H1 (cell line): ENCODE measurements around the gene OSBPL2. TPM values are rescaled to one million over a fixed set of nuclear protein-coding genes. Genes with fewer than 3 reads are reported as not detected.

Experiments
- ASH2L ChIP-seq: fragments of 200-600, 300-600 bp; sonication (generic); IDR thresholded peaks from one replicate; pipeline ENCODE4 v1.7.1; 2017; ENCODE audit warnings: low read length
- ATF2 ChIP-seq: IDR thresholded peaks from 2 replicates; pipeline ENCODE4 v1.6.1; 2012; ENCODE audit warnings: low read length, inconsistent platforms
- CHD2 ChIP-seq: IDR thresholded peaks from 2 replicates; pipeline ENCODE4 v1.6.1; 2012; ENCODE audit warnings: low read length, improper control_type of control experiment
- EGR1 ChIP-seq: IDR thresholded peaks from 2 replicates; pipeline ENCODE4 v1.6.1; 2011; ENCODE audit warnings: low read depth, low read length, borderline replicate concordance
- EP300 ChIP-seq, 2 experiments: IDR thresholded peaks; 1 replicate in 1 of 2; 2 replicates in 1 of 2; pipeline ENCODE4 v1.6.1; 2011 to 2012; ENCODE audit warnings: low read depth in 2 of 2, low read length in 2 of 2, mild to moderate bottlenecking in 2 of 2, borderline replicate concordance in 1 of 2, inconsistent platforms in 1 of 2, moderate library complexity in 1 of 2
- HDAC6 ChIP-seq: IDR thresholded peaks from one replicate; pipeline ENCODE4 v1.7.1; 2012; ENCODE audit warnings: low read depth, mild to moderate bottlenecking, inconsistent platforms, low read length, moderate library complexity
- JUN ChIP-seq: IDR thresholded peaks from 2 replicates; pipeline ENCODE4 v1.6.1; 2011; ENCODE audit warnings: low read depth, mild to moderate bottlenecking, improper control_type of control experiment, low read length
- JUND ChIP-seq: IDR thresholded peaks from 2 replicates; pipeline ENCODE4 v1.6.1; 2011; ENCODE audit warnings: mild to moderate bottlenecking, improper control_type of control experiment, low read length
- KDM4A ChIP-seq: IDR thresholded peaks from one replicate; pipeline ENCODE4 v1.7.1; 2012; ENCODE audit warnings: low read depth, mild to moderate bottlenecking, moderate library complexity, low read length, inconsistent platforms; ENCODE audit not compliant: severe bottlenecking
- POLR2A ChIP-seq, 2 experiments: IDR thresholded peaks; 1 replicate in 1 of 2; 2 replicates in 1 of 2; pipeline ENCODE4 v1.6.1; 2011; ENCODE audit warnings: low read depth in 2 of 2, low read length in 2 of 2, mild to moderate bottlenecking in 2 of 2; ENCODE audit errors: control extremely low read depth in 1 of 2
- RXRA ChIP-seq: IDR thresholded peaks from 2 replicates; pipeline ENCODE4 v1.6.1; 2011; ENCODE audit warnings: low read depth, mild to moderate bottlenecking, low read length, moderate library complexity; ENCODE audit not compliant: insufficient read depth
- SAP30 ChIP-seq: fragments of 300-600 bp; sonication (generic); IDR thresholded peaks from 2 replicates; pipeline ENCODE4 v1.7.1; 2012; ENCODE audit warnings: low read length, moderate library complexity, mild to moderate bottlenecking, inconsistent platforms; ENCODE audit not compliant: insufficient read depth, insufficient replicate concordance
- SIN3A ChIP-seq, 2 experiments: IDR thresholded peaks in 1 of 2; conservative IDR thresholded peaks in 1 of 2; 2 replicates each; pipeline ENCODE4 v1.6.1; 2011 to 2012; ENCODE audit warnings: low read length in 2 of 2, improper control_type of control experiment in 1 of 2, low read depth in 1 of 2, mild to moderate bottlenecking in 1 of 2
- SIX5 ChIP-seq: IDR thresholded peaks from 2 replicates; pipeline ENCODE4 v1.6.1; 2011; ENCODE audit warnings: mild to moderate bottlenecking, low read depth, low read length
- SP2 ChIP-seq: IDR thresholded peaks from 2 replicates; pipeline ENCODE4 v1.6.1; 2012; ENCODE audit warnings: mild to moderate bottlenecking, low read length, inconsistent platforms
- SP4 ChIP-seq: IDR thresholded peaks from 2 replicates; pipeline ENCODE4 v1.6.1; 2012; ENCODE audit warnings: low read length, inconsistent platforms
- TAF7 ChIP-seq: optimal IDR thresholded peaks from 2 replicates; pipeline ENCODE3; 2011; ENCODE audit warnings: low read depth, mild to moderate bottlenecking, inconsistent platforms, low read length, moderate library complexity, borderline replicate concordance
- TCF12 ChIP-seq: IDR thresholded peaks from 2 replicates; pipeline ENCODE4 v1.6.1; 2011; ENCODE audit warnings: low read depth, mild to moderate bottlenecking, low read length
- polyA plus RNA-seq, 7 experiments: library from polyadenylated mRNA; depleted of rRNA in 3 of 7; stranded (reverse) in 5 of 7; unstranded in 2 of 7; fragments of >200 nt in 5 of 7; fragments of 200-250 nt in 2 of 7; gene quantifications; 1 replicate in 5 of 7; 2 replicates in 1 of 7; 4 replicates in 1 of 7; pipeline versions ENCODE4 v1.2.1 to v1.2.3, GENCODE V29; 2011 to 2013; ENCODE audit warnings: missing spikeins in 2 of 7, mixed read lengths in 2 of 7
- total RNA-seq: library from RNA; stranded (reverse); fragmentation: NEBNext Ultra II Directional; extraction: Animal tissue kit (Norgen Biotek cat#: 25700); gene quantifications from 2 replicates; pipeline ENCODE4 v1.2.1, GENCODE V29; 2021
- TF ChIP-seq, protein P1 (sequence below): IDR thresholded peaks from 2 replicates; pipeline ENCODE4 v1.6.1; 2012; ENCODE audit warnings: inconsistent platforms

Gene OSBPL2
- total and polyA plus RNA-seq, 2 of the 8 experiments (the other 6 are each of a cell fraction or from before 2014, with no cell fraction given) = 11.7 to 42.4 TPM

DNA sequence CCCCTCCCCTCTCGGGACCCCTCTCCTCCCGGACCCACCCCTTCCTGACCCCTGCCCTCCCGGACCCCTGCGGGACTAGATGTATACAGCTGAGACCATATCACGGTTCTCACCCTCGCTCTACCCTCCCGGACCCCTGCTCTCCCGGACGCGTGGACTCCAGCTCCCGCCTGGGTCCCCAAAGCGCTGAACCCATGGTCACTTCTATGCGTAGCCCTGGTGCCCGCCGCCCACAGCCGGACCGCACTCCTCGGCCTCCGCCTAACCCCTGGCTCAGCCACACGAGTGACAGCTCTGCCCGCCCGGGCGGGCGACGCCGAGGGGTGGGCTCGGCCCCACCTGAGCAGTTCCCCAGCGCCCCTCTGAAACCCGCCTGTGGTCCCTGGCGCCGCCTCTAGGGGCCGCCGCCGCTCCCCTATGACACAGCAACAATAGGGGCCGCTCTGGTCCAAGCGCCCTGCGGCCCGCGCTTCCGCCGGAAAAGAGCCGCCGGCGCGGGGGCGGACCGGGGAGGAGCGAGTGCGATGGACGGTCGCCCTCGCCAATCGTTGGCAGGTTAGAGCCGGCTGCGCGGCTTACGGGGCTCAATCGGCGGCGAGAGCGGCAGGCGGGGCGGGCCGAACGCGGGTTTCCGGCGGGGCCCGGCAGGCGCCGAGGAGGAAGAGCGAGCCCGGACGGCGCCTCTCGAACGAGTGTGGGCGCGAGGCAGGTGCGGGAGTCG, 64.2 kb downstream of the OSBPL2 start, which contains the start of gene ADRM1 (continued):
- peak; percentile 44 to 90; a peak in 2 of 3 replicates for TF ChIP-seq EP300 (IDR thresholded peaks at IDR 0.05; ENCODE audit: borderline replicate concordance in 1 of 2, low read depth in 2 of 2, low read length in 2 of 2)
- peak; percentile 35 to 82; a peak in 1 of 4 replicates for TF ChIP-seq SIN3A (conservative IDR thresholded peaks at IDR 0.05 in 1 of 2, IDR thresholded peaks at IDR 0.05 in 1 of 2; ENCODE audit: low read depth in 1 of 2, low read length in 2 of 2)
- TF ChIP-seq JUN = no peak
- TF ChIP-seq JUND = 0 out of 2 replicates have a peak, but pooled peaks have one; percentile 22
- no peak for TF ChIP-seq ATF2
- no peak for TF ChIP-seq SIX5
- TF ChIP-seq RXRA = 0 out of 2 replicates have a peak, but pooled peaks have one; percentile 17
- TF ChIP-seq, protein P1, sequence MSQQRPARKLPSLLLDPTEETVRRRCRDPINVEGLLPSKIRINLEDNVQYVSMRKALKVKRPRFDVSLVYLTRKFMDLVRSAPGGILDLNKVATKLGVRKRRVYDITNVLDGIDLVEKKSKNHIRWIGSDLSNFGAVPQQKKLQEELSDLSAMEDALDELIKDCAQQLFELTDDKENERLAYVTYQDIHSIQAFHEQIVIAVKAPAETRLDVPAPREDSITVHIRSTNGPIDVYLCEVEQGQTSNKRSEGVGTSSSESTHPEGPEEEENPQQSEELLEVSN = no peak
- peak in 1 of 2 experiments; percentile 76; a peak in 2 of 3 replicates for TF ChIP-seq POLR2A (IDR thresholded peaks at IDR 0.05; ENCODE audit: control extremely low read depth in 1 of 2, low read depth in 2 of 2, low read length in 2 of 2)
- peak; percentile 49; the same call in 1 of the 2 replicates for TF ChIP-seq SP4
- TF ChIP-seq ASH2L = peak; percentile 51
- no peak for TF ChIP-seq TCF12
- peak; percentile 75 for TF ChIP-seq CHD2
- peak; percentile 58 for TF ChIP-seq SAP30
- peak; percentile 70 for TF ChIP-seq TAF7
- peak; percentile 100 for TF ChIP-seq EGR1
- no peak for TF ChIP-seq HDAC6
- TF ChIP-seq KDM4A = peak; percentile 43
- peak; percentile 82 for TF ChIP-seq SP2
